Fibroblast of lung (primary cell): Measurements from ENCODE around the gene TMEM250. TPM values are rescaled to one million over a fixed set of nuclear protein-coding genes. Genes with fewer than 3 reads are reported as not detected.

Experiments used
- DNase-seq, 2 donors: peaks; one replicate each; pipeline versions ENCODE4 v3.0.0 to v3.0.0-alpha.2; 2010; ENCODE audit warnings: low read depth in 2 of 2
- H2AFZ ChIP-seq: 2 replicates; pipeline ENCODE4 v1.5.1; 2012; ENCODE audit warnings: low read length, control low read depth, inconsistent platforms
- H3K27ac ChIP-seq: 2 replicates; pipeline ENCODE4 v1.5.1; 2011; ENCODE audit warnings: low read length, control low read depth; ENCODE audit not compliant: insufficient read depth
- H3K27me3 ChIP-seq: 2 replicates; pipeline ENCODE4 v1.5.1; 2011; ENCODE audit warnings: mild to moderate bottlenecking, low read length; ENCODE audit not compliant: control insufficient read depth, insufficient read depth
- H3K36me3 ChIP-seq: 2 replicates; pipeline ENCODE4 v1.5.1; 2011; ENCODE audit warnings: low read length; ENCODE audit not compliant: control insufficient read depth, insufficient read depth
- H3K4me1 ChIP-seq: 2 replicates; pipeline ENCODE4 v1.5.1; 2011; ENCODE audit warnings: low read length; ENCODE audit not compliant: control insufficient read depth, insufficient read depth; ENCODE audit errors: extremely low read depth
- H3K4me2 ChIP-seq: 2 replicates; pipeline ENCODE4 v1.5.1; 2011; ENCODE audit warnings: low read length, control low read depth; ENCODE audit not compliant: insufficient read depth; ENCODE audit errors: extremely low read depth
- H3K4me3 ChIP-seq, 4 experiments: fragments of 200-600 bp in 1 of 4; sonication (generic) in 1 of 4; replicated peaks in 1 of 4; 2 replicates each; pipeline ENCODE4 v1.5.1; 2011 to 2016; ENCODE audit warnings: low read length in 4 of 4, low read depth in 3 of 4, mild to moderate bottlenecking in 3 of 4, control low read depth in 2 of 4, inconsistent platforms in 1 of 4, mixed read lengths in 1 of 4; ENCODE audit not compliant: insufficient read depth in 1 of 4; ENCODE audit errors: control extremely low read depth in 1 of 4
- H3K79me2 ChIP-seq: 2 replicates; pipeline ENCODE4 v1.5.1; 2012; ENCODE audit warnings: mild to moderate bottlenecking, low read length, inconsistent platforms; ENCODE audit not compliant: control insufficient read depth, insufficient read depth
- H3K9ac ChIP-seq: 2 replicates; pipeline ENCODE4 v1.5.1; 2011; ENCODE audit warnings: mild to moderate bottlenecking, low read length, control low read depth; ENCODE audit not compliant: insufficient read depth
- H3K9me3 ChIP-seq: 2 replicates; pipeline ENCODE4 v1.5.1; 2012; ENCODE audit warnings: low read depth, low read length; ENCODE audit not compliant: control insufficient read depth, insufficient read depth
- H4K20me1 ChIP-seq: 2 replicates; pipeline ENCODE4 v1.5.1; 2011; ENCODE audit warnings: low read length; ENCODE audit not compliant: control insufficient read depth, insufficient read depth; ENCODE audit errors: extremely low read depth
- CTCF ChIP-seq, 2 donors: IDR thresholded peaks in 1 of 2; conservative IDR thresholded peaks in 1 of 2; 1 replicate in 1 of 2; 2 replicates in 1 of 2; pipeline ENCODE4 v1.5.1; 2011 to 2012; ENCODE audit warnings: low read length in 2 of 2, control low read depth in 1 of 2, inconsistent platforms in 1 of 2, low read depth in 1 of 2, mild to moderate bottlenecking in 1 of 2
- EZH2 ChIP-seq: IDR thresholded peaks from 2 replicates; pipeline ENCODE4 v1.5.1; 2012; ENCODE audit warnings: low read length, control low read depth, mild to moderate bottlenecking; ENCODE audit errors: missing control alignments
- polyA plus RNA-seq, 2 donors: library from polyadenylated mRNA; depleted of rRNA in 1 of 2; stranded (reverse) in 1 of 2; unstranded in 1 of 2; fragments of >200 nt; gene quantifications; 2 replicates each; pipeline ENCODE4 v1.2.1, GENCODE V29; 2011 to 2012; ENCODE audit warnings: missing spikeins in 1 of 2
- total RNA-seq: library from RNA; depleted of rRNA; stranded (reverse); fragments of >200 nt; gene quantifications from 2 replicates; pipeline ENCODE4 v1.2.1, GENCODE V29; 2014

Gene TMEM250
- total and polyA plus RNA-seq, 2 donors (not counting 1 experiment from before 2014, with no cell fraction given), result 13.3 to 43.3 TPM

DNA sequence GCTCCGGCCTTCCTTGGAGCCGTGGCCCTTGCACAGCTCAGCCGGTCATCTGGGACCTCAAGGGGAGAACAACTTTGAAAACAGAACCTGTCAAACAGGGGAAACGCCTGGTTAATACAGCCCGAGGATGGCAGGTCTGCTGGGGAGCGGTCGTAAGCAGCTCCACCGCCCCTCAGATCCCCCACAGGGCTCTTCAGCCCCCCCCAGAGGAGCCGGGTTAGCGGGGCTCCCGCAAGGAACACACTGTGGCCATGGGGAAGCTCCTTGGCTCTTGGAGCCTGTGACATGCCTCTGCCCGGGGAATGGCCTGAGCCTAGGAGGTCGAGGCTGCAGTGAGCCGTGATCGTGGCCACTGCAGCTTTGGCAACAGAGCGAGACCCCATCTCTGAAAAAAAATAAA lies 6.8 kb downstream of the TMEM250 start:
- H3K27ac ChIP-seq, result no peak overlapping the region
- H4K20me1 ChIP-seq, result no peaks in the 10 kb centered on the region
- no peak overlapping the region for H3K9ac ChIP-seq
- H3K4me2 ChIP-seq, result no peak overlapping the region
- no peak overlapping the region for H3K4me3 ChIP-seq
- H3K9me3 ChIP-seq, result no peaks in the 10 kb centered on the region
- no peak for TF ChIP-seq CTCF (conservative IDR thresholded peaks at IDR 0.05 in 1 of 2, IDR thresholded peaks at IDR 0.05 in 1 of 2; ENCODE audit: low read depth in 1 of 2, low read length in 2 of 2)
- DNase-seq, result no peak
- H3K79me2 ChIP-seq, result peaks cover 7% of the 10 kb centered on the region
- no peaks in the 10 kb centered on the region for H3K27me3 ChIP-seq
- peaks cover 8% of the 10 kb centered on the region for H3K4me1 ChIP-seq
- no peak overlapping the region for H2AFZ ChIP-seq
- peaks cover 9% of the 10 kb centered on the region for H3K36me3 ChIP-seq

DNA sequence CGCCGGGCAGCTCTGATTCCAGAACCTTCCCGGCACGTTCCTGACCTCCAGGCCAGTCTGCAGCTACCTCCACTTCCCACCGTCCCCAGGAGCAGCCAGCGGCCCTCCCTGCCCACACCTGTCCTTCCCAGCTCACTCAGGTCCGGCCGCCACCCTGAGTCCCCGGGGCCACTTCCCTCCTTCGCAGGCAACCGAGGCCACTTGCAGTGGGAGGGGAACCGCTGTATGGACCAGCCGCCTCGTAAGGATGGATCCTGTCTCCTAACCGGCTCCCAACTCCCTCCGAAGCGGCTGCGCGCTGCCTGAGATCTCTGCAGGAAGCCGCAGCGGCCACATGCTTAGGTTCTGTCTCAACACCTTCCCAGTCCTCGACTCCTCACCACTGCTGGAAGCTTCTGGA lies 7.5 kb downstream of the TMEM250 start:
- H3K9ac ChIP-seq, result no peak overlapping the region
- peaks cover 6% of the 10 kb centered on the region for H3K36me3 ChIP-seq
- H3K4me1 ChIP-seq, result peaks cover 8% of the 10 kb centered on the region
- H4K20me1 ChIP-seq, result no peaks in the 10 kb centered on the region
- TF ChIP-seq EZH2 (no peak), CTCF (conservative IDR thresholded peaks at IDR 0.05 in 1 of 2, IDR thresholded peaks at IDR 0.05 in 1 of 2; ENCODE audit: low read depth in 1 of 2, low read length in 2 of 2) (no peak)
- no peak overlapping the region for H3K27ac ChIP-seq
- no peak for DNase-seq
- H3K79me2 ChIP-seq, result no peaks in the 10 kb centered on the region
- H3K27me3 ChIP-seq, result no peaks in the 10 kb centered on the region
- H3K9me3 ChIP-seq, result no peaks in the 10 kb centered on the region
- H2AFZ ChIP-seq, result no peak overlapping the region
- no peak overlapping the region for H3K4me3 ChIP-seq
- no peak overlapping the region for H3K4me2 ChIP-seq

- no peaks in the 10 kb centered on the region for H4K20me1 ChIP-seq
- peak; percentile 21 to 49 for DNase-seq
- H3K4me3 ChIP-seq, result peak overlapping the region; percentile 10 to 44 (median 20)
- H3K79me2 ChIP-seq, result no peaks in the 10 kb centered on the region
- peaks cover 13% of the 10 kb centered on the region for H3K4me1 ChIP-seq
- H3K9me3 ChIP-seq, result no peaks in the 10 kb centered on the region
- peak overlapping the region; percentile 32 for H3K9ac ChIP-seq
- peak overlapping the region; percentile 7 for H2AFZ ChIP-seq
- peak; percentile 19 to 37 for TF ChIP-seq CTCF (conservative IDR thresholded peaks at IDR 0.05 in 1 of 2, IDR thresholded peaks at IDR 0.05 in 1 of 2; ENCODE audit: low read depth in 1 of 2, low read length in 2 of 2)
- no peak for TF ChIP-seq EZH2
- peak overlapping the region; percentile 66 for H3K27ac ChIP-seq
- peaks cover 4% of the 10 kb centered on the region for H3K36me3 ChIP-seq
- no peaks in the 10 kb centered on the region for H3K27me3 ChIP-seq
- H3K4me2 ChIP-seq, result peak overlapping the region; percentile 89
Observed at GRCh38 chr9:136110082-136111061, 8.3 kb downstream of the TMEM250 start.
